Muscle layer of duodenum (tissue), 2 donors: ENCODE data around the gene MED28.
"Not testable (repeated sequence)": the region's sequence is repeated elsewhere in the genome, so short reads cannot be mapped to it uniquely, and the experiment has no call there.

Source experiments
- H3K27ac ChIP-seq: one replicate; pipeline ENCODE4 v1.7.0; 2013; ENCODE audit warnings: mild to moderate bottlenecking, low read length
- H3K27me3 ChIP-seq: one replicate; pipeline ENCODE4 v1.7.0; 2013; ENCODE audit warnings: low read depth, mild to moderate bottlenecking, control low read depth, low read length
- H3K36me3 ChIP-seq, 2 donors: one replicate each; pipeline ENCODE4 v1.7.0; 2013; ENCODE audit warnings: low read length in 2 of 2, control low read depth in 1 of 2, mild to moderate bottlenecking in 1 of 2; ENCODE audit not compliant: insufficient read depth in 2 of 2, control insufficient read depth in 1 of 2
- H3K4me1 ChIP-seq, 2 donors: one replicate each; pipeline ENCODE4 v1.7.0; 2013; ENCODE audit warnings: low read length in 2 of 2, mild to moderate bottlenecking in 2 of 2, control low read depth in 1 of 2, moderate library complexity in 1 of 2; ENCODE audit not compliant: insufficient read depth in 2 of 2, control insufficient read depth in 1 of 2
- H3K4me3 ChIP-seq, 2 donors: one replicate each; pipeline ENCODE4 v1.7.0; 2013; ENCODE audit warnings: low read length in 2 of 2, low read depth in 1 of 2, mild to moderate bottlenecking in 1 of 2
- H3K9me3 ChIP-seq, 2 donors: one replicate each; pipeline ENCODE4 v1.7.0; 2013; ENCODE audit warnings: low read length in 2 of 2, control low read depth in 1 of 2, mild to moderate bottlenecking in 1 of 2; ENCODE audit not compliant: control insufficient read depth in 1 of 2
- donor health status: healthy.

MED28 gene

DNA sequence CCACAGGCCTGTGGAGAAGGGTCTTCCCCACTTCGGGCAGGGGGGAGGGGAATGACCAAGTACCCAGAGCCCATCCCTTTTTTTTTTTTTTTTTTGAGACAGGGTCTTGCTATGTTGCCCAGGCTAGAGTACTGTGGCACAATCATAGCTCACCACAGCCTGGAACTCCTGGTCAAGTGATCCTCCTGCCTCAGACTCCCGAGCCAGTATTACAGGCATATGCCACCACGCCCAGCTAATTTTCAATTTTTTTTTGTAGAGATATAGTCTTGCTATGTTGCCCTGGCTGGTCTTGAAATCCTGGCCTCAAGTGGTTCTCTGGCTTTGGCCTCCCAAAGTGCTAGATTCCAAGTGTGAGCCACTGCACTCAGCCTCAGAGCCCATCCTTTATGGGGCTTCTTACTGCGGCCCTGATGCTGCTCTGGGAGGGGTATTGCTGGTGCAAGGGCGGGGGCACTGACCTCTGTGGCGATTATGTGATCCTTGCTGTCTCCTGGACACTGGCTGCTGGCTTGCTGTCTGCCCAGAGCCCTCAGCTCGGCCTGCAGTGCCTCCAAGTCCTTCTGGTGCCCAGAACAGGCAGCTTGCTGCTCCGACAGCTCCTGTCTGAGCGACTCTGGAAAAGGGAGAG, 32.9 kb downstream of the MED28 start:
- Histone ChIP-seq H3K4me3 (no peak overlapping the region), H3K9me3 (no peaks in the 10 kb centered on the region)

DNA sequence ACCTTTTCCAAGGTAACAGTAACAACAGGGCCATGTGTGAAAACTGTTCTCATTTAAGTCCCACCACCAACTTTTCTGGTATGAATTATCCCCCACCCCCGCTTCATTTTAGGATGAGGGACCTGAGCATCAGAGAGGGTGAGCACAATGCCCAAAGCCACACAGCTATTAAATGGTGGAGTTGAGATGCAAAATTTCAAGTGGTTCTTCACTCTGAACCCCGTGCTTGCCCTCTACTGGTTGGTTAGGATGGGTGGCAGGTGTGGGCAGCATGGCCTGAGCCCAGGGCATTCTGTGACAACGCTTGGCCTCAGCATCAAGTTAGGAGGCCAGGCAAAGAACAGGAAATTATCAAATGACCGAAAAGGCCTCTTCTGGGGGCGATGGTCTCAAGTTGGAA, 33.5 kb downstream of the MED28 start:
- no peaks in the 10 kb centered on the region for H3K4me1 ChIP-seq
- H3K36me3 ChIP-seq = no peaks in the 10 kb centered on the region
- no peak overlapping the region for H3K27ac ChIP-seq
- H3K27me3 ChIP-seq = no peaks in the 10 kb centered on the region
- no peaks in the 10 kb centered on the region for H3K9me3 ChIP-seq
- no peak overlapping the region for H3K4me3 ChIP-seq

More for the DNA sequence above, 32.9 kb downstream of the MED28 start:
- no peaks in the 10 kb centered on the region for H3K27me3 ChIP-seq
- H3K4me1 ChIP-seq = no peaks in the 10 kb centered on the region
- no peak overlapping the region for H3K27ac ChIP-seq
- no peaks in the 10 kb centered on the region for H3K36me3 ChIP-seq

DNA sequence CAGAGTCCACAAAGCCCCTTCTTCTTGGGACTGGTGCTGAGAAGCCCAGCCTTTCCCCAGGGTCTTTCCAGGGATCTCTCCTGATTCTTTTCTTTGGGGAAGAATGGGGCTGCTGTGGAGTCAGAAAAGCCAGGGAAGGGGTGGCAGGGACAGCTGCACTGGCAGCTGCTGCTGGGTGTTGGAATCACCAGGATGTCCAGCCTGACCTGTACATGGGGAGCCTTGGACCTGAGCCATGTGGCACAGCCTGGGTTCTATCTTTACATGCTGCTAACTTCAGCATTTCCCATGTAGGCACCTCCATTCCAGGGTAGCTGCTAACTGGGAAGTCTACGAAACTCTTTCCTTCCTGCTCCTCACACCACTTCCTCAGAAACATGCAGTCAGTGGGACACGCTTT, 36.0 kb downstream of the MED28 start:
- Histone ChIP-seq H3K36me3 (no peaks in the 10 kb centered on the region), H3K9me3 (no peaks in the 10 kb centered on the region), H3K4me3 (no peak overlapping the region), H3K27ac (no peak overlapping the region), H3K4me1 (no peaks in the 10 kb centered on the region), H3K27me3 (no peaks in the 10 kb centered on the region)

DNA sequence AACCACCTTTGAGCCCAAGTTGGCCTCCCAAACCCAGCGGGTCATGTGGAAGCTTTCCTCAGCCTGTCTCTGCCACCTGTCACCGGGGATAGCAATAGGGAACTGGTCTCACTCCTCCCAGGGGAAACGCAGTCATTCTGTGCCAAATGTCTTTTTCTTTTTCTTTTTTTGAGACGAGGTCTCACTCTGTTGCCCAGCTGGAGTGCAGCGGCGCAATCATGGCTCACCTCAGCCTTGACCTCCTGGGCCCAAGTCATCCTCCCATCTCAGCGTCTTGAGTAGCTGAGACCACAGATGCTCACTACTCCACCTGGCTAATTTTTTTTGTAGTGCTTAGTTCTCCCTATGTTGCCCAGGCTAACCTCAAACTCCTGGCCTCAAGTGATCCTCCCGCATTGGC, 40.3 kb downstream of the MED28 start:
- Histone ChIP-seq H3K27me3 (no peaks in the 10 kb centered on the region), H3K9me3 (no peaks in the 10 kb centered on the region), H3K4me3 (no peak overlapping the region), H3K4me1 (no peaks in the 10 kb centered on the region), H3K36me3 (no peaks in the 10 kb centered on the region), H3K27ac (no peak overlapping the region)

DNA sequence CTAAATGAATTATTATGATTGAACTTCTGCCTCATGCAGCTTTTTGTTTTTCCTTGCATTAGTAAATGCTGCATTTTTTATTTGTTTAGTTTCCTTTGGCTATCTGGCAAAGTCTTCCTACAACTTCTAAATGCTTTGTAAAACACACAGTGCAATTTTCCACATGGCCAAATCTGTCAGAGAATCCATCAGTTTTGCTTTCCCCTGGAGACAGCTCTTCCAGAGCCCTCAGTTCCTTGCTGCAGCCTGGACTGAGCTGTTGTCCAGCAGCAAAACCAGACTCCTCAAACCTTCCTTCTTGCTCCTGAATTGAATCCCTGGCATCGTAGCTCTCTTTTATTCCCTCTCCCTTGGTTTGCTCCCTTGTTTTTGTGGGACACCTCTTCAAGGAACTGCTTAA, 42.6 kb downstream of the MED28 start:
- H3K27me3 ChIP-seq = no peaks in the 10 kb centered on the region
- no peak overlapping the region for H3K27ac ChIP-seq
- no peaks in the 10 kb centered on the region for H3K36me3 ChIP-seq
- no peaks in the 10 kb centered on the region for H3K4me1 ChIP-seq
- no peak overlapping the region for H3K4me3 ChIP-seq
- no peaks in the 10 kb centered on the region for H3K9me3 ChIP-seq

DNA sequence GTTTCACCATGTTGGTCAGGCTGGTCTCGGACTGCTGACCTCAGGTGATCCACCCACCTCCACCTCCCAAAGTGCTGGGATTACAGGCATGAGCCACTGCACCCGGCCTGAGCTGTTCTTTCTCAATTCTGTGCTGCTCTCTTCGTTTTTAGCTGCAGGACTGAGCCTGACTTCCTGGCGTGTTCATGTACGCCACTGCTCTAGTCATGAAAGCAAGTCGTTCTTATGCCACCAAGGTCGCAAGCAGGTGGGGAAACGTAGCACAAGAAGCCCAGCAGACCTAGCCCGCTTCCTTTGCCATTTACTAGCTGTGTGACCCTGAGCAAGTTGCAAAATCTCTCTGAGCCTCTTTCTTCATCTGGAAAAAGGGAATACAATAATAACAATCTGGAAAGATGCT, 43.4 kb downstream of the MED28 start:
- no peaks in the 10 kb centered on the region for H3K36me3 ChIP-seq
- no peak overlapping the region for H3K27ac ChIP-seq
- H3K4me3 ChIP-seq = no peak overlapping the region
- H3K27me3 ChIP-seq = no peaks in the 10 kb centered on the region
- H3K4me1 ChIP-seq = no peaks in the 10 kb centered on the region
- H3K9me3 ChIP-seq = no peaks in the 10 kb centered on the region

DNA sequence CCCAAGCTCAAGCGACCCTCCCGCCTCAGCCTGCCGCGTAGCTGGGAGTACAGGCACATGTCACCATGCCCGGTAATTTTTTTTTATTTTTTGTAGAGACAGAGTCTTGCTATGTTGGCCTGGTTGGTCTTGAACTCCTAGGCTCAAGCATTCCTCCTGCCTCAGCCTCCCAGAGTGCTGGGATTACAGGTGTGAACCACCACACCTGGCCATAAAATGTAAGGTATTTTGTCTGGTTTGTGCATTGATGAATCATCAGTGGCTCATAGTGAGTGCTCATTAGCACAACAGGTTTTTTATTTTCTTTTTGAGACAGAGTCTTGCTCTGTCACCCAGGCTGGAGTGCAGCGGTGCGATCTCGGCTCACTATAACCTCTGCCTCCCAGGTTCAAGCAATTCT, 44.8 kb downstream of the MED28 start:
- H3K4me3 ChIP-seq = not testable (repeated sequence)

DNA sequence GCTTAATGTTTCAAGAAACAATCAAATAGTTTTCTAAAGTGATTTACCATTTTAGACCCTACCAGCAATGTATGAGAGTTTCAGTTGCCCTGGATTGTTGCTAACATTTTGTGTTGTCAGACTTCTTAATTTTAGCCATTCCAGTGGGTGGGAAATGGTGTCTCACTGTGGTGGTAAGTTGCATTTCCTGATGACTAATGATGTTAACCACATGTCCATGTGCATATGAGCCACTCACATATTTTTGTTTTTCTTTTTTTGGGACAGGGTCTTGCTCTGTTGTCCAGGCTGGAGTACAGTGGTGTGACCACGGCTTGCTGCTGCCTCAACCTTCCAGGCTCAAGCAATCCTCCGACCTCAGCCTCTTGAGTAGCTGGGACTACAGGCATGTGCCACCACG, 48.3 kb downstream of the MED28 start:
- no peak overlapping the region for H3K27ac ChIP-seq
- H3K4me1 ChIP-seq = no peaks in the 10 kb centered on the region
- no peaks in the 10 kb centered on the region for H3K27me3 ChIP-seq
- no peaks in the 10 kb centered on the region for H3K36me3 ChIP-seq
- H3K9me3 ChIP-seq = no peaks in the 10 kb centered on the region
- no peak overlapping the region for H3K4me3 ChIP-seq

More for the DNA sequence above, 44.8 kb downstream of the MED28 start:
- not testable (repeated sequence) for H3K27me3 ChIP-seq, H3K4me1 ChIP-seq, H3K36me3 ChIP-seq, H3K9me3 ChIP-seq, H3K27ac ChIP-seq

DNA sequence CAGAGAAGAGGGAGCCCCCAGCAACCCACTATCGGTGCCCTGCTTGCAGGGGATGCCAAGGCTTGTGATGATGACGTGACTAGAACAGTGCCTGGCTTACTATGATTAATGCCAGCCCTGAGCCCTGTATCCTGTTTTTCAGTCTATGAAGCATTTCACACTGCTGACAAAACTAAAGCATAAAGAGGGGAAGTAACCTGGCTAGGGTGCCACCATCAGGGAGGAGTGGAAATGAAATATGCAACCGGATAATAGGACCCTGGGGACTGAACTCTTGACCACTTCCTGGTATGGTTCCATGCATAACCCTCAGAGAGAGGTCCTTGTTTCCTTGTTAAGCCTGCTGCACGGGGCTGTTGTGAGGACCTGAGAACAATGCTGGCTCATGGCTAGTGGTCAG, 50.3 kb downstream of the MED28 start:
- Histone ChIP-seq H3K4me3 (no peak overlapping the region), H3K9me3 (no peaks in the 10 kb centered on the region), H3K4me1 (no peaks in the 10 kb centered on the region), H3K27ac (no peak overlapping the region), H3K27me3 (no peaks in the 10 kb centered on the region), H3K36me3 (no peaks in the 10 kb centered on the region)

DNA sequence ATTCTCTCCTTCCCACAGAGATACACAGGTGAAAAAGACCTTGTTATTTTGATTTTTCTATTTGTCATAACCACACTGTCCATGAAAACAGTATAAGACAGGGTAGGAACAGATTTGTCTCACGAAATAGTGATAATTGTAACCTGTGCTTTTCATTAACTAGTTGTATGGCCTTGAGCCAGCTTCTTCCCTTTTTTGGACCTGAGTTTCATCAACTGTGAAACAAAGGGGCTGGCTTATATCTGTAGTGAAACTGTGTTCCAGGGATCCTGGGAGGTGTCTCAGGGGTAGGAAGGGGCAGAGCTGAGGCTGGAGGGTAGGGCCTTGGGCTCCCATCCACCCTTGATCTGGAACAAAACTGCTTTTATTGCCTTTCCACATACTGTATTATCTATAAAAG, 50.9 kb downstream of the MED28 start:
- Histone ChIP-seq H3K27ac (no peak overlapping the region), H3K4me1 (no peaks in the 10 kb centered on the region), H3K36me3 (no peaks in the 10 kb centered on the region), H3K4me3 (no peak overlapping the region), H3K27me3 (no peaks in the 10 kb centered on the region), H3K9me3 (no peaks in the 10 kb centered on the region)

DNA sequence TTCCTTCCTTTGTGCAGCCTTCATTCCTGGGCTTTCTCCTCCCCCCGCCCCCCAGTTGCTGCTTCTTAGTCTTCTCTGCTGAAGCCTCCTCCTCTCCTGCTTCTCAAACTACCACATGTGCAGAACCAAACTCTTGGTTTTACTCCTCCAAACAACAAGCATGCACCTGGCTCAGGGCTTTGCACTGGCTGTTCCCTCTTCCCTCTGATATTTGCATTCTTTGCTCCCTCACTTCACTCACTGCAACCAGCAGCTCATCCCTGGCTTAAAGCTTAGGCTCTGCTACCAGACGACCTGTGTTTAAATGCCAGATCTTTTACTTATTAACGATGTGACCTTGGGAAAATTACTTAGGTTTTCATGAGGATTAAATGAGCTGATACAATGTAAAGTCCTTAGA, 51.4 kb downstream of the MED28 start:
- Histone ChIP-seq H3K4me3 (no peak overlapping the region), H3K36me3 (no peaks in the 10 kb centered on the region), H3K4me1 (no peaks in the 10 kb centered on the region), H3K27ac (no peak overlapping the region), H3K9me3 (no peaks in the 10 kb centered on the region), H3K27me3 (no peaks in the 10 kb centered on the region)

DNA sequence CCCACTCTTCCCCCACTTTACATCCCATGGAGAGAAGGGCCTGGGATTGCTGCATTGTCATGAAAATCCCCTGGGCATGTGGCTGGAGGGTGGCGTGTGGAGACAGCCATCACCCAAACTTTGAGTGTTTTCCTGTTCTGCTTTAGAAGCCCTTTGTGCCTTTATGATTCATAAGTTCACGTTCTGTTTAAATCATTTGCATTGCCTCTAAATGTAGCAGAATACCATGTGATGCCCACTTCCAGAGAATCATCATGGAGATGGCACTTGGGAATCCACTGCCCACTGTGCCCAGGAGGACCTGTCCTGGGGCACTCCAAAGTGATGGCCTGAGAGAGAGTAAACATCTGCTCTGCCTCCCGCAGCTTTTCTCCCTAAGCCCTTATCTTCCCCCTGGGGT, 52.8 kb downstream of the MED28 start:
- Histone ChIP-seq H3K9me3 (peaks cover 0 to 4% of the 10 kb centered on the region in 2 donors), H3K27me3 (no peaks in the 10 kb centered on the region), H3K4me3 (no peak overlapping the region), H3K36me3 (no peaks in the 10 kb centered on the region), H3K4me1 (no peaks in the 10 kb centered on the region), H3K27ac (no peak overlapping the region)
